Astrocyte of the spinal cord (primary cell): ENCODE data around the gene KREMEN2.

ENCODE experiments used
- DNase-seq: peaks from one replicate; pipeline ENCODE4 v3.0.0; 2011; ENCODE audit warnings: low read depth, low spot score
- H3K4me3 ChIP-seq: 2 replicates; pipeline ENCODE4 v1.5.1; 2011; ENCODE audit warnings: low read depth, mild to moderate bottlenecking, low read length, moderate library complexity
- in situ Hi-C: cut with HindIII; loops from 2 replicates; pipeline ENCODE4 v1.10.0; 2017; ENCODE audit warnings: low sequenced_read_pairs
- TF ChIP-seq, protein P1 (sequence below): IDR thresholded peaks from 2 replicates; pipeline ENCODE4 v1.5.1; 2012; ENCODE audit warnings: low read depth, mild to moderate bottlenecking, low read length, inconsistent platforms

KREMEN2 gene

GRCh38 chr16:2969545-2970521, 5.8 kb downstream of the KREMEN2 start:
- in situ Hi-C loops, result no loop called here
- peak overlapping the region; percentile 47 for H3K4me3 ChIP-seq
- TF ChIP-seq, protein P1, sequence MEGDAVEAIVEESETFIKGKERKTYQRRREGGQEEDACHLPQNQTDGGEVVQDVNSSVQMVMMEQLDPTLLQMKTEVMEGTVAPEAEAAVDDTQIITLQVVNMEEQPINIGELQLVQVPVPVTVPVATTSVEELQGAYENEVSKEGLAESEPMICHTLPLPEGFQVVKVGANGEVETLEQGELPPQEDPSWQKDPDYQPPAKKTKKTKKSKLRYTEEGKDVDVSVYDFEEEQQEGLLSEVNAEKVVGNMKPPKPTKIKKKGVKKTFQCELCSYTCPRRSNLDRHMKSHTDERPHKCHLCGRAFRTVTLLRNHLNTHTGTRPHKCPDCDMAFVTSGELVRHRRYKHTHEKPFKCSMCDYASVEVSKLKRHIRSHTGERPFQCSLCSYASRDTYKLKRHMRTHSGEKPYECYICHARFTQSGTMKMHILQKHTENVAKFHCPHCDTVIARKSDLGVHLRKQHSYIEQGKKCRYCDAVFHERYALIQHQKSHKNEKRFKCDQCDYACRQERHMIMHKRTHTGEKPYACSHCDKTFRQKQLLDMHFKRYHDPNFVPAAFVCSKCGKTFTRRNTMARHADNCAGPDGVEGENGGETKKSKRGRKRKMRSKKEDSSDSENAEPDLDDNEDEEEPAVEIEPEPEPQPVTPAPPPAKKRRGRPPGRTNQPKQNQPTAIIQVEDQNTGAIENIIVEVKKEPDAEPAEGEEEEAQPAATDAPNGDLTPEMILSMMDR, result peak; percentile 49
- peak; percentile 33 for DNase-seq

DNA sequence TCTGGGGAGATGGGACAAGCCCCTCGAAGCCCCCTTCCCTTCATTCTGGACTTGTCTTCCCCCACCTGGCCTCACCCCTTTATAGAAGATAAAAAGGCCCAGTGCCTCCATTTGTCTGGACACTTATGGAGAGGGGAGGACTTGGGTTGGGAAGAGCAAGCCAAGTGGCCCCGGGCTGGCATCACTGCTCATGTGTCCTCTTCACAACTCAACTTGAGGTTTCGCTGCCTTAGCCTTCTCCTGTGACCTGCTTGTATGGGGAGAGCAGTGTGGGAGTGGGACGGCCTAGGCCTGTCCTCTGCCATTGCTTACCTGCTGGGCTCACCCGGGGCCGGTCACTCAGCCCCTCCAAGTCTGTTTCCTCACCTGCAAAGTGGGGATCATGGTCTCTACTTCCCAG, 6.5 kb downstream of the KREMEN2 start:
- no peak for DNase-seq
- in situ Hi-C loops, result no loop called here
- TF ChIP-seq, protein P1, result no peak
- H3K4me3 ChIP-seq, result no peak overlapping the region

- TF ChIP-seq, protein P1, result no peak
- no peak for DNase-seq
- no peak overlapping the region for H3K4me3 ChIP-seq
- in situ Hi-C loops, result no loop called here
Observed at GRCh38 chr16:2971134-2971984, 7.3 kb downstream of the KREMEN2 start.

- no peak overlapping the region for H3K4me3 ChIP-seq
- DNase-seq, result no peak
- in situ Hi-C loops, result no loop called here
- TF ChIP-seq, protein P1, result no peak
Observed at GRCh38 chr16:2971985-2972784, 8.1 kb downstream of the KREMEN2 start.

GRCh38 chr16:2973093-2973492, 9.0 kb downstream of the KREMEN2 start:
- TF ChIP-seq, protein P1, result no peak
- no peak overlapping the region for H3K4me3 ChIP-seq
- no peak for DNase-seq
- in situ Hi-C loops, result no loop called here
